HG03432 (cell line): Measurements from ENCODE around the gene NRARP.

Experiments used
- ATAC-seq: cut with Tn5 transposase; IDR thresholded peaks from one replicate; pipeline ENCODE4 v1.9.1; 2021; ENCODE audit warnings: mild to moderate bottlenecking, moderate library complexity; ENCODE audit not compliant: unreplicated experiment

The NRARP gene

DNA sequence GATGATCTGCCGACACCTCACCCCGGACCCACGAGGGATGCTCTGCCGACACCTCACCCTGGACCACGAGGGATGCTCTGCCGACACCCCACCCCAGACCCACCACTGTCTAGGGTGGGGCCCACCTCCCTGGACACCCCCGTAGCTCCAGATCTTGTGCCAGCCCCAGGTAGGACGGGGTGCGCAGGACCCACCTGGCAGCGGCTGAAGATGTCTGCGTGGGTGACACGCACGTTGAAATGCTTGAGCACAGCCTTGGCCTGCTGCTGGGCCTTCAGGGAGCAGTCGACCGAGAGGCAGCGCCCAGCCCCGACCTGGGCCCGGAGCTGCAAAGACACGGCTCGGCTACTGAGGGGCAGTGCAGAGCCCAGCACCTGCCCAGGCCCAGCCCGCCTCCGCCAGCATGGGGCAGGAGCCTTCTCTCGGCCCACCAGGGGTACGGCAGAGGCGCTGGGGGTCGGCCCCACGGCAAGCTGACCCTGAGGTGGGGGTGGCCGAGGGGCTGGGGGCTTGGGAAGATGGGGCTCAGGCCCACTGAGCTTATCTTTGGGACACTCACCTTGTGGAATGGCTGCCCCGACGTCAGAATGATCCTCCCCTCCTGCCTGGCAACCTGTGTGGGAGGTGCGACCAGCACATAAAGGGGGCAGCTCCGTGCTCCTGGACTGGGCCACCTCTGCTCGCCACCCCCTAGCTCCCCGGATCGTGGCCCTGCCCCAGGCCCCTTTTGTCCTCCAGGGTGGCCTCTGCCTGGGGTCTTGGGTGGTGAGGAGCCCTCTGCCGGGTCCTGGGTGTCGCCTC is 21.7 kb upstream of the NRARP start:
- ATAC-seq: no peak

DNA sequence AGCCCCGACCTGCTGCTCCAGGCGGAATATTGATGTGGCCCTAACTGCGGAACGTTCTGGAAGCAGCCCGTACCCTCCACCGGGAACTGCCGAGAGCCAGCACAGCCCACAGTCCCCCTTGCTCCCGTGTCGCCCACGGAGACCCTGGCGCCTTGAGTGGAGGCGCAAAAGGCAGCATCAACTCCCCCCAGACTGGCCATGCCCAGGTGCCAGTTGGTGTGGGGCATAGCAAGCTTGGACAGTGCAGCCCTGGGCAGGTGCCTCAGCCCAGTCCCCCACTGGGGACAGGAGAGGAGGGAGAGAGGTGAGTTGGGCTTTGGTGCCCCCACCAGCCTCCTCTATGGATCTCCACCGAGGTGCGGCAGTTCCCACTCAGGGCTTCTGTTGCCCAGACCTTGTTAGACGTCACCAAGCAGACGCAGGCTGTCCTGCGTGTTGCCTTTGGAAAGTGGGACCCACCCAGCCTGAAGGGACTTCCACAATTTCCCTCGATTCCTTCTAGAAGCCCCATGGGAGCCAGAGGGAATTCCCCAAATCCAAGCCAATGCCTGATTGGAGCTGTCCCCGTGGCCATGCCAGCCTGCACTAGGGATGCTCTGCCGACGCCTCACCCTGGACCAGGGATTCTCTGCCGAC is 19.8 kb upstream of the NRARP start:
- ATAC-seq: no peak

DNA sequence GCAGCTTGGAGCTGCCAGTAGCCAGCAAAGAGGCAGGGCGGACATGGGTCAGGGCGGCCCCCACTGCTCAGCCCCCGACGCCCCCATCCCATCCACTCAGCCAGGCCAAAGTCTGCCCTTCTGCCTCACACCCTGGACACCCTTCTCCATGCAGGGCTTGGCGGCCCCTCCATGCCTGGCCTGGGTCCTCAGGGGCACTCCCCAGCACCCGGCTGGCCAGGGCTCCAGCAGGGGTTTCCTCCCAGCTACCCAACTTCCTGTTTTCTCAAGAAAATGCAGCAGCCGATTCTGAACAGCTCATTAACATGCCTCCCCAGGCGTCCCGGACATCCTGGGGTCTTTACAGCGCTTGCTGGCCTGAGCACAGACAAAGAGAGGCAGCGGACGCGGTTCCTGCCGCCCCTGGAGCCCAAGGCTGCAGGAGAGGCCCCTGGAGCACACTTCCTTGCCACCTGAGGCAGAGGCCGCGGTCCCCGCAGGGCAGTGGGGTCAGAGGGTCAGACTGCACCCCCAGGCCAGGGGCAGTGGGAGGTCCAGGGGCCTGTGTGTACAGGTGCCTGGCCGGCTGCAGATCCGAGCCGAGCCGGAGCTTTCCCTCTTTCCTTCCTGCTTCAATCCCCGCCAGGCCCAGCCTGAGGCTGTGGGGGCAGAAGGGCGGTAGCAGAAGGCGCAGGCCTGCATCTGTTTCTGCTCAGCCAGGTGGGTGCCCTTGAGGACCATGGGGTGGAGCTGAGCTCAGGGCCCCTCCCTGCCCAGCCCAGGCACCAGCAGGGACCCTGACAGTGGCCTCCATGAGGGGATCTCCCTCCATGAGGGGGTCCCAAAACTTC is 18.7 kb upstream of the NRARP start:
- no peak for ATAC-seq

DNA sequence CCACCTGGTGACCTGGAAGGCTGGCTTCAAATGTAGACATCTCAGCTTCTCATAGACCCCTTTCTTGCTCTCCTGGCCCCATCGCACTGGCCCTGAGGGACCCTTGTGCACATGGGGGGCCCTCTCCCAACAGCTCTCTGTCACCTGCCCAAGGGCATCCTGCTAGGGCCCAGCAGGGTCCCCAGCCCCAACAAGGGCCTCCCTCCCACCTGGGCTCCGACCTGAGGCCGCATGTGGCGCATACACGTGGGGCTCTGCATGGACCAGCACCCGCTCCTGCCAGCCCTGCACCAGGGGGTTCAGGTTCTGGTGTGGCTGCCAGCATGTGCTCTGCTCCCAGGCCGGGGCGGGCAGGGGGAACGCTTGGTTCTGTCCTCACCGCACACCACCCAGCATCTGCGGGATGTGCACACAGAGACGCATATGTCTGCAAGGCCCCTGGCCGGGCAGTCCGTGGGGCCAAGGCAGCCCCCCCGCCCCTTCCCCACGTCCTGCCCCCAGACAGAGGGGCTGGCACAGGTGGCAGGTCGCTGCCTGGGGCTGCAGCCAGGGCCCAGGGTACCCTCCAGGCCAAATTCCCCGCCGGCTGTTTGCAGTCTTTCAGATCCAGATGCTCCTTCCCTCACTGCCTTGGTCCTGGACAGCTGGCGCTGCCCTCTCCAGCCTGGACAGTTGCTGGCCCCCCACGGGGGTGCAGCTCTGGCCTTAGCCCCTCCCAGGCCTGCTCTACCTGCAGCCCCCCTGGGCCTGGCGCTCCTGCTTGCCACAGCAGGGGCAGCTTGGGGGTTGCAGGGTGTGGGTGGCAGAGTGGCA is 17.9 kb upstream of the NRARP start:
- ATAC-seq: no peak

DNA sequence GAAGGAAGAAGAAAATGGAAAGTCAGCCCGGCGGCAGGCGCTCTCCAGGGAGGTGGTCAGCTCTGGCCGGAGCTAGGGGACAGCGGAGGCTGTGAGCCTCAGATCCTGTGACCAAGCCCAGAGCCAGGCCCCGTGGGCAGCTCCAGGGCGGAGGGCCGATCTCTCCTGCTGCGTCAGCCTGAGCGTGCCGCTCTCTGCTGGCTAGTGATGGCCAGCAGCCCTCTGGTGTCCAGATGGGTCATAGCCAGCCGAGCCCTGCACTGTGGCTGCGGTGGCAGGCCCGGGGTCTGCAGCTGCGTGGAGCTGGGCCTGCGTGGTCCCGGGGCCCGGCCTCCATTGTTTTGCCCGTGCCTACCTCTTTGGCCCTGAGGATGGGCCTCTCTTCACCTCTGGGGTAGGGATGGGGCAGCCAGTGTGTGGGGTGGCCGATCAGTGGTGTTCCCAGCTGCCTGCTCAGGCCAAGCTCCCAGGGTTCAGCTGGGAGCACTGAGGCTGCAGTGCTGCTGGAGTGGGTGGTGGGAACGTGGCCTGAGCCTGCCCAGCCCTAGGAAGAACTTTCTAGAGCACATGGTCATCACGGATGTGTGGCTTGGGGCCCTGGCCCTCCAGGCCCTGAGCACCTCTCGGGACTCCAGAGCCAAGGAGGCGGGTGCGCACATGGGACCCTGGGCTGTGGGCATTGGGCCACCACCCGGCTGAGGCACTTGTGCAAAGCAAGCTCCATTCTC is 17.1 kb upstream of the NRARP start:
- no peak for ATAC-seq

DNA sequence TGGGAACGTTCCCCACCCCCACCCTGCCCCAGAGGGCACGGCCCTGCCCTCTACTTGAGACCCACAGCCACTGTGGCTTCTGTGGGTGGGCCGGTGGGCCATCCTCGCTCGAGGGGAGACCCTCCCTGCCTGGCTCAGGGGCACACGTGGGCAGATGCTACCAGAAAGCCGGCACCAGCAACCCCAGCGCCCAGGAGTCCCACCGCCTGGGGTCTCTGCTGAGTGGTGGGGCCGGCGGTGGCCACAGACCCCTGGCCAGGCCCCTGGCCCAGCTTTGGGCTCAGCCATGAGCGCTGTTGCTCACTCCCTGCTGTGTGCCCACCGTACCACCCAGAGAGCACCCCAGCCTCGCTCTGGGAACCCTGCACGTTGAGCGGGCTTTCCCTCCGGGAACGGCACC is 16.5 kb upstream of the NRARP start:
- no peak for ATAC-seq

DNA sequence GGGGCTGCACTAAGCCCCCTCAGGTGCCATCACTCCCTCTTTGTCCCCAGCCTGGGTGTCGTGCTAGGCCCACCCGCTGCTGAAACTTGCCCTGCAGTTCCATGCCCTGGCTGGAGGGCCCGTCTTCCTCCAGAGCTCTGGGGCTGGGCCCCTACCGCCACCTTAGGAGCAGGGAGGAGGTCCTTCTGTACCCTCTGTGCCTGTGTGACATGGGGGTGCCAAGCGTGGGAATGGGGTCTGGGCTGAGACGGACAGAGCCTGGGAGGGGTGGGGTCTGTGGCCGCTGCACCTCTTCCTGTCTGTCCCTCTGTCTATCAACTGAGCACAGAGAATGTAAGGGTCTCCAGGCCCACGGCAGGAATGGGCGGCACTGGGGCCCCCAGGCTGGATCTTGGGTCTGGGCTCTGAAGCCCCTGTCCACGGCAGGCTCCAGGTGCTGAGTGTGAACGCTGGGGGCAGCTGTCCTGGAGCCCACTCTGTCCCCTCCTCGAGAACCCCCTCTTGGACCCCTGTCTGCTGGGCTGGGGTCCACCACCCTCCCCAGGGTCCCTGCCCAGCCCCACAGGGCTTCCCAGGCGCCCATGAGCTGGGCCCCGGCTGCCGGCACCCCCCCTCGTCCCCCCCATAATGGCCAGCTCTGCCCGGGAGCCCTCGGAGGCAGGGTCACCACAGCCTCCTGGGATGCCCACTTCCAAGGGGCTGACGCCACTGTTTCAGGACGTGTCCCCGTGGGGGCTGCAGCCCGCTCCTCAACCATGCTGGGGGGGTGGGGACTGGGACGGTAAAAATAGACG is 15.8 kb upstream of the NRARP start:
- no peak for ATAC-seq

DNA sequence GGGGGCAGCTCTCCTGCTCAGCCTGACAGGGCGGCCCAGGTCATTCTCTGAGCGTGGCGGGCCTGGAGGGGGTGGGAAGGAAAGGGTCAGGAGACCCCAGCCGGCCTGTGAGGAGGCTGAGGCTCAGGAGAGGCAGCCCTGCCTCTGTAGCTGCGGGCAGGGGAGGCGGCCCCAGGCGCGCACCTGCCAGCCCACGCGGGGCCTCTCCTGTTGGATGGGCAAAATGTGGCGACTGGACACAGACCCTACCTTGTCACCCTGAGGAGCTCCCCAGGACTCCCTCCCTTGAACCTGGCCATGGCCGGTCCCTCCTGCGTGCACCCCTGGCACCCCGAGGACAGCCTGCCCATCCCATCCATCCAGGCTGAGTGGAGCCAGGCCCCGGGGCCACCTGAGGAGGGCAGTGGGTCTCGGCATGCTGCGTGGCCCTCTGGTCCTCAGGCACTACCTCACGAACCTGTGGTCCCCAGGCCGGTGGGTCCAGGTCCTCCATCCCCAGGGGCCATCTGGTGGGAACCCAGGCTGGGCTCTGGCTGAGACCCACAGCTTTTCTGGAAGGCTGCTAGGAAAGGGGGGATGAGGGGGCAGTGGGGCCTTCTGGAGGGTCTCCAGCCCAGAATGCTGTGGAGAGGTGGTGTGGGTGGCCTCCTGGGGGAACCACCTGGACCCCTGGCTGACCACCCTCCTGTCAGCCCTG is 15.1 kb upstream of the NRARP start:
- no peak for ATAC-seq

DNA sequence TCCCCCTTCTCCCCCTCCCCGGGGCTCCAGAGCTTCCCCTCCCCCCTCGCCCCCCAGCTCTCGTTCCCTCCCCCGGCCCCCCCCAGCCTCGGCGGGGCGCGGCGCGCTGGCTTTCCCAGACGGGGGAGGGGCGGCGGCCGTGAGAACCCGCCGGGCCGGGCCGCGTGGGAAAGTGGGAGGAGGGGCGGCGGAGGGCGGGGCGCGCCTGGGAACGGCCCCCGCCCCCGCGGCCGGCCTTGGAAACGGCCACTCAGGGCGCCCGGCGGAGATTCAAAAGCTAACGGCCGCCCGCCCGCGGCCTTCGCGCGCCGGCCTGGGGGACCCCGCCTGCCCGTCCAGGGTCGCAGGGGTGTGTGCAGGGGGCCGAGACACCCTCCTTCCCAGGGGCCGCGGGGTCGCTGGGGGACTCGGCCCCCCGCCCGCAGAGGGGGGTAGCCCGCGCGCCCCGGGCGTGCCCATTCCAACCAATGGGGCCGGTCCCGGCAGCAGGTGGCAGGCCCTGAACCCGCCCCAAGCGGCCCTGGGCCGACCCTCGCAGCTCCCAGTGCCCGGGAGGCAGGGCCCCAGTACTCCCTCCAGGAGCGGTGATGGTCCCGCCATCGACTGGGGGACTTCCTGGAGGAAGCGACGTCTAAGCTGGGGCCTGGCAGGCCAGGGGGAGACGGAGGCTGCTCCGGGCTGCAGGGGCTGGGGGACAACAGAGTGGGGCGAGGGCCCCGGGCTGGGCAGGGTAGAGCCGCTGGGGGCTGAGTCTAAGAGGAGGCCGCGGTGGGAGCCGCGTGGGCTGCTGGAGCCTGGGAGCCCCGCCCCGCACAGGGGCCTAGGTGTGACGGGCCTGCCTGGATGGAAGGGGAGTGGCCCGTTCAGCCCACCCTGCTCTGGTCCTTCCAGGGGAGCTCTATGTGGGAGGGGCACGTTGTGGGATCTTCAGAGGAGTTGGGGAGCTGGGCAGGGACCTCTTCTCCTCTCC is 14.2 kb upstream of the NRARP start:
- ATAC-seq: no peak

DNA sequence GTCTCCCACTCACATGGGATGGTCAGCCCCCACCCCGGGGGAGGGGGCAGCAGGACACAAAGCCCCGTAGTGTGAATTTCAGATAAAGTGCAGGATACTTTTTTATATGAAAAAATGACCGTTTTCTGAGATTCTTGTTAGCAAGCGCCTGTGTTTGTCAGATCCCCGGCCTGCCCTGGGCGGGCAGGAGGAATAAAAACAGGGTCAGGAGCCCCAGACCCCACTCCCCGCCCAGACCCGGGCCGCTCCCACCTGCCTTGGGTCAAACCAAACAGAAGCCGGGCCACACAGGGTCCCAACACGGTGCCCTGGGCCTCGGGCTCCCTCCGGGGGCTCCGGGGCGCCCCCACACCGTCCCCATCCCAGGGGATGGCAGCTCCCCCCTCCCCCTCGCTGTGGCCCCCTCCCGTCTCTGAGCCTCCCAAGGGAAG is 13.5 kb upstream of the NRARP start:
- no peak for ATAC-seq

DNA sequence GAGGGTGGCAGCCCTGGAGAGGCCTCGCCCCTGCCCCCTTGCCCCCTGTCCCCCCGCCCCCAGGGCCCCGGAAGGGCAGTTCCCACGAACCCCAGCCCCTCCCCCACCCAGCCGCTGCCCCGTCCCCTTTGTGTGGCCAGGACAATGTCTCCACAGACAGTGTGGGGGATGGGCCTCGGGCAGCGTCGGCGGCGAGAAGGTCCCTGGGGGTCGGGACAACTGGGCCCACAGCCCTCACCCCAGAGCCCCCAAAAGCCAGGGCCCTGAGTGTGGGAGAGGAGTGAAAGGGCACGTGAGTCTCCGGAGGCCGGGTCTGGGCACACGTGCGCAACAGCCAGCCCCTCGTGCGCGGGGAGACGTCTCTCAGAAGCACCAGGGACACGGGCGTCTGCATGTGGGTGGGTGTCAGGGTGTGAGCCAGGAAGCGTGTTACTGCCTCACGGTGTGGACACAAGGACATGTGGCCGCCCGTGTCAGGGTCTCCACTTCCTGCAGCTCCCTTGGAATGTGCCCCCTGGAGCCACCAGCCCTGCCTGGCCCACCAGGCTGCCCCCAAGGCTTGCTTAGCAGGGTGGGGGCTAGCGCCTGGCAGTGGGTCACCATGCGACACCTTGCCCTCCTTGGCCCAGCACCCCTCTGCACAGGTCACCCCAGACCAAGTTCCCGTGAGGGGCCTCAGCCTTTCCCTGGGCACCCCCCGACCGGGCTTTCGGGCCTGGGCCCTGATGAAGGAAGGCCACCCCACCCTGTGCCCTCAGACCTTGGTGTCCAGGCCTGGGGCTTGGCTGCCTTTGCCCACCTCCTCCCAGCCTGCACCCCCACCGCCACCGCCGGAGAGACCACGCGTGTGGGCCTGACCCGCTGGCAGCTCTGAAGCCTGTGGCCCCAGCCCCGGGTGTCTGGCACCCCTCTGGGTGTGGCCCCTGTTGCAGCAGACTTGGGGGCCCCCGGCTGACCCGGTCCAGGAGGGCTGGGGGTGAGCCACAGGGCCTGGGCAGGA is 12.8 kb upstream of the NRARP start:
- ATAC-seq: no peak

DNA sequence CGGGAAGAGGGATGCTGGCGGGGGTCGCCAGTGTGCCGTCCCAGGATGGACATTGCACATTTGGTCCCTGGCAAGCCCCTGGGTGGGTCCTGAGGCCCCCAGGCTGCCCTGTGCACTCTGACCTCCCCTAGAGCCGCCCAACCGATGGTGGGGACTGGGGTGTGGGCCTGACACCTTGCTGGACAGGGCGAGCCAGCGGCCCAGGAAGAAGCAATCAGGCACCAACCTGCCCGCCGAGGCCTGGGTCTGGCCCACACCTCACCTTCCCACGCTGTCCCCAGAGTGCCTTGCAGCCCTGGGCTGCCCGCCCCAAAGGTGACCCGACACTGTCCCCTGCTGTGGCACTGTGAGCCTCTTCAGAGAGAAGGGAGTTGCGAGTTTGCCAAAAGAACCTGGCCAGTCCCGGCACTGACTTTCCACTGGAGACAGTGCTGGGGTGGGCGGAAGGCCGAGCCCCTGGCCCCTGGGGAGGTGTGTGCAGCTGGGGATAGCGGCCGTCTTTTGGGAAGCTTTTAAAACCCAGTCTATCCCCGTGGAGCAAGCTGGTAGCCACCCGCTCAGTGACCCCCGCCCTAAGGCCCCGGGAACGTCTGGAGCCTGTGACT is 12.0 kb upstream of the NRARP start:
- ATAC-seq: no peak

DNA sequence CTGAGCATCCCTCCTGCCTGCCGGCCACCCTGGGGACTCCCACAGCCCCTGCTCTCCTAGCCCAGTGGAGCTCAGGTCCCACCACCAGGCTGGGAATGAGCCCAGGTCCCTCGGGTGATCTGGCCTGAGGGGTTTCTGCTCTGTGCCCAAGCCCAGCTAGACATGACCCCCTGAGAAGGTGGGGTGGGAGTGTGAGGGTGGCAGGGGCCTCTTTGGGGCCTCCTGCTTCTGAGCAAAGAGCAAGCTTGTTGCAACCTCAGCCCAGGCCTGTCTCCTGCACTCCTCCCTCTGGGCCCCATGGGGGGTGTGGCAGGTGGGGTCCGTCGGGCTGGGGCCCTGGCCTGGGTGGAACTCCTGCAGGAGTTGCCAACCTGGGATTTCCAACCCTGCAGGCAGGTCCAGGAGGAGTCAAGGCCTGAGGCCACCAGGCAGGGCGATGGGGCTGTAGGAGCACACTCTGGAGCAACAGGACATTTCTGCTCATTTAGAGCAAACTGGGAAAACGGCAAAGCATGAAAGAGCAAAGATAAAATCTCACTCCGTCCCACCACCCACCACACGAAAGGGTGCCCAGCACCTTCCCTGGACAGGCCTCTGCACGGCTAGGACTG is 11.4 kb upstream of the NRARP start:
- no peak for ATAC-seq

DNA sequence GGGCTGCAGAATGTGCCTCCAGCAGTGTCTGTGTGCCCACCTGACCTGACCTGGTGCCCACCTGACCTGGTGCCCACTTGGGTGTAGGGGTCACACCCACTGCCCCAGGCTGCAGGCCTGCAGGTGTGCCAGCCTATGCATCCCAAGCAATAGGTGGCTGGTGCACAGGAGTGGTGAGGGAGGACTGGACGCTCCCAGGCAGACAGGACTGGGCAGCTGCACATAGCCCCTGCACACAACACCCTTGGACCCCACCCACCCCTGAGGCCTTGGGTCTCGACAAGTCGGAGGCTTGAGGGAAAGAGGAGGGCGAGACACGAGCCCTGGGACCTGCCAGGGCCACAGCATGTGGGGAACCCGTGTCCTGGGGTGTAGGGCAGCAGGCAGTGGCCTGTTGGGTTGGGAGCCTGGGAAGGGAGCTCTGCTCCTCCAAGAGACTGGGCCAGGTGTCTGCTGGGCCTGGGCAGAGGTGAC is 10.8 kb upstream of the NRARP start:
- ATAC-seq: no peak
